ENCODE measurements around the gene DHX32.

The DHX32 gene

GRCh38 chr10:125925262-125925834, 44.3 kb upstream of the DHX32 start:
- TF ChIP-seq REST (IDR thresholded peaks at IDR 0.05; ENCODE audit: insufficient read depth in 1 of 2, low read depth in 2 of 2, low read length in 2 of 2) (no peak), FOXP2 (optimal IDR thresholded peaks at IDR 0.05; ENCODE audit: borderline replicate concordance, extremely low read depth, extremely low read length, insufficient read depth) (no peak)

DNA sequence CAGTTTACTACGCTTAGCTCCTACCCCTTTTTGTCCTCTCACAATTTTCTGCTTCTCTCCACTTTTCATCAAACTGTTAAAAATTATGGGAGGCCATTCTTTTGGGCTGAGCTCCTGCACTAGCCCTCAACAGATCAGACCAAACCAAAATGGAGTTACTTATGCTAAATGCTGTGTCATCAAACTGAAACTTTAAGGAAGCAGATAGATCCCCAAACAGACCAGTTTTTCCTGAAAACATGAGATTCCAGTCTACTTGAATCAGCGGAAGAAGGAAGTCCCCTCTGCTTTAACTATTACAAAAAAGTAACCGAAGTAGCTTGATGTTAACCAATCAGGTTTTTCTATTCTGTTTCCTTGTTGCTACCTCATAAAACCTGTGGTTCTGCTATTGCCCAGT, 35.9 kb upstream of the DHX32 start:
- TF ChIP-seq POLR2AphosphoS5 (IDR thresholded peaks at IDR 0.05; ENCODE audit: low read depth, low read length): no peak

DNA sequence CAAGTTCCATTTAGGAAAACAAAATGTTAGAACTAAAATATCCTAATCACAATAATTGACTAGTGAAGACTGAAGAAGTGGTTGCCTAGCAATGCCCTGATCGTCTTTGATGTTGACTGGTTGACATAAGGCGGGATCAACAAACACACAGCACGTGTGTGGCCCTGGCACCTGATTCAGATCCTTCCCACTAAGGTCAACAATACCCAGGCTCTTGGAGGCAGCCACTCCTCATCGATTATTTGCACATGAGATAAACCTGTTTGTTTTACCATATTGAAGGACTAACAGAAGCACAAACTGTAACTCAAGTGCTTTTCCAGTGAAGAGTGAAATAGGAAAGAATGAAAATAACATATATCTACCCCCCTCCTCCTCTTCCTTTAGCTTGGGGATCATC, 30.9 kb upstream of the DHX32 start:
- no peak for TF ChIP-seq TAF1 (IDR thresholded peaks at IDR 0.05; ENCODE audit: borderline replicate concordance, insufficient read depth, low read length)
- TF ChIP-seq SIN3A (IDR thresholded peaks at IDR 0.05; ENCODE audit: borderline replicate concordance, insufficient read depth, low read length): no peak
- TF ChIP-seq REST (IDR thresholded peaks at IDR 0.05; ENCODE audit: insufficient read depth in 1 of 2, low read depth in 2 of 2, low read length in 2 of 2): no peak
- no peak for TF ChIP-seq POLR2AphosphoS5 (IDR thresholded peaks at IDR 0.05; ENCODE audit: low read depth, low read length)
- TF ChIP-seq FOXP2 (optimal IDR thresholded peaks at IDR 0.05; ENCODE audit: borderline replicate concordance, extremely low read depth, extremely low read length, insufficient read depth): no peak

GRCh38 chr10:125911145-125911544, 30.1 kb upstream of the DHX32 start:
- no peak for TF ChIP-seq POLR2AphosphoS5 (IDR thresholded peaks at IDR 0.05; ENCODE audit: low read depth, low read length)
- no peak for TF ChIP-seq REST (IDR thresholded peaks at IDR 0.05; ENCODE audit: insufficient read depth in 1 of 2, low read depth in 2 of 2, low read length in 2 of 2)
- no peak for TF ChIP-seq FOXP2 (optimal IDR thresholded peaks at IDR 0.05; ENCODE audit: borderline replicate concordance, extremely low read depth, extremely low read length, insufficient read depth)
- no peak for TF ChIP-seq SIN3A (IDR thresholded peaks at IDR 0.05; ENCODE audit: borderline replicate concordance, insufficient read depth, low read length)
- no peak for TF ChIP-seq TAF1 (IDR thresholded peaks at IDR 0.05; ENCODE audit: borderline replicate concordance, insufficient read depth, low read length)

GRCh38 chr10:125896088-125896934, 15.2 kb upstream of the DHX32 start, which contains the start of gene FANK1:
Gene FANK1 (plus strand): TSS chr10:125896564. CDS start chr10:125896643, 79 bp downstream.
- TF ChIP-seq SIN3A (IDR thresholded peaks at IDR 0.05; ENCODE audit: borderline replicate concordance, insufficient read depth, low read length): peak; percentile 32; the same call in 1 of the 2 replicates

GRCh38 chr10:125886914-125887512, 5.9 kb upstream of the DHX32 start:
- TF ChIP-seq TAF1 (IDR thresholded peaks at IDR 0.05; ENCODE audit: borderline replicate concordance, insufficient read depth, low read length) (no peak), REST (IDR thresholded peaks at IDR 0.05; ENCODE audit: insufficient read depth in 1 of 2, low read depth in 2 of 2, low read length in 2 of 2) (no peak), POLR2AphosphoS5 (IDR thresholded peaks at IDR 0.05; ENCODE audit: low read depth, low read length) (no peak), FOXP2 (optimal IDR thresholded peaks at IDR 0.05; ENCODE audit: borderline replicate concordance, extremely low read depth, extremely low read length, insufficient read depth) (no peak), SIN3A (IDR thresholded peaks at IDR 0.05; ENCODE audit: borderline replicate concordance, insufficient read depth, low read length) (no peak)

Measured in PFSK-1 (cell line).